ENCODE data around the gene PRKX. TPM values are rescaled to one million over a fixed set of nuclear protein-coding genes. Genes with fewer than 3 reads are reported as not detected.
A peak's percentile ranks its signal among the peaks of the same experiment; 100 is the strongest.
"Not testable (repeated sequence)": the region's sequence is repeated elsewhere in the genome, so short reads cannot be mapped to it uniquely, and the experiment has no call there.

Gene PRKX
- total RNA-seq, 6 experiments from 2014 or later, result 1.7 to 7.2 (median 3.7) TPM

DNA sequence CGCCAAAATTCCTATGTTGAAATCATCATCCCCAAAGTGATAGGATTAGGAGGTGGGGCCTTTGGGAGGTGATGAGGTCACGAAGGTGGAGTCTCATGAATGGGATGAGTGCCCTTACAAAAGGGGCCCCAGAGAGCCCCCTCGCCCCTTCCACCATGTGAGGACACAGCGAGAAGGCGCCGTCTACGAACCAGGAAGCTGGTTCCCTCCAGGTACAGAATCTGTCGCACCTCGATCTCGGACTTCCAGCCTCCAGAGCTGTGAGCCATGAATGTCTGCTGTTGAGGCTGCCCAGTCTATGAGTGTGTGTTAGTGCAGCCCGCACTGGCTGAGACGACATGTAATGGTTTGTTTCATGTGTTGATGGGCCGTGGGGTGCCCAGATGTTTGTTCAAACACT lies 60.3 kb downstream of the PRKX start:
- WGBS (ENCODE audit: insufficient coverage, low coverage, low lambda C conversion rate, missing lambda C conversion rate), result 97% methylated on average over 5 of the region's 13 CpGs
- Histone ChIP-seq H3K27ac (no peak overlapping the region), H3K36me3 (no peaks in the 10 kb centered on the region), H3K4me1 (no peaks in the 10 kb centered on the region), H3K27me3 (no peaks in the 10 kb centered on the region), H3K4me3 (no peak overlapping the region), H3K9me3 (no peaks in the 10 kb centered on the region)
- intact Hi-C loops (cut with DNase I), result no loop called here
- DNase-seq, result no peak
- TF ChIP-seq CTCF (IDR thresholded peaks at IDR 0.05) (no peak), POLR2A (IDR thresholded peaks at IDR 0.05) (no peak)
- no peak for ATAC-seq

GRCh38 chrX:3651277-3651676 lies 62.2 kb downstream of the PRKX start:
- no peak for DNase-seq
- peak in 1 of 4 donors; percentile 52 for ATAC-seq
- Histone ChIP-seq H3K27ac (no peak overlapping the region), H3K4me1 (no peaks in the 10 kb centered on the region), H3K4me3 (no peak overlapping the region), H3K36me3 (no peaks in the 10 kb centered on the region), H3K27me3 (no peaks in the 10 kb centered on the region), H3K9me3 (no peaks in the 10 kb centered on the region)
- 16% methylated on average over 3 of the region's 3 CpGs for WGBS (ENCODE audit: insufficient coverage, low coverage, low lambda C conversion rate, missing lambda C conversion rate)
- intact Hi-C loops (cut with DNase I), result no loop called here
- TF ChIP-seq CTCF (IDR thresholded peaks at IDR 0.05) (peak; percentile 45 to 68 (median 59)), POLR2A (IDR thresholded peaks at IDR 0.05) (no peak)

GRCh38 chrX:3648084-3648483 lies 65.4 kb downstream of the PRKX start:
- Histone ChIP-seq H3K4me3 (no peak overlapping the region), H3K36me3 (no peaks in the 10 kb centered on the region), H3K27ac (no peak overlapping the region), H3K4me1 (no peaks in the 10 kb centered on the region), H3K9me3 (no peaks in the 10 kb centered on the region), H3K27me3 (no peaks in the 10 kb centered on the region)
- intact Hi-C loops (cut with DNase I), result no loop called here
- WGBS (ENCODE audit: insufficient coverage, low coverage, low lambda C conversion rate, missing lambda C conversion rate), result 86% methylated on average over 2 of the region's 2 CpGs
- no peak for ATAC-seq
- no peak for TF ChIP-seq CTCF (IDR thresholded peaks at IDR 0.05)
- no peak for DNase-seq

DNA sequence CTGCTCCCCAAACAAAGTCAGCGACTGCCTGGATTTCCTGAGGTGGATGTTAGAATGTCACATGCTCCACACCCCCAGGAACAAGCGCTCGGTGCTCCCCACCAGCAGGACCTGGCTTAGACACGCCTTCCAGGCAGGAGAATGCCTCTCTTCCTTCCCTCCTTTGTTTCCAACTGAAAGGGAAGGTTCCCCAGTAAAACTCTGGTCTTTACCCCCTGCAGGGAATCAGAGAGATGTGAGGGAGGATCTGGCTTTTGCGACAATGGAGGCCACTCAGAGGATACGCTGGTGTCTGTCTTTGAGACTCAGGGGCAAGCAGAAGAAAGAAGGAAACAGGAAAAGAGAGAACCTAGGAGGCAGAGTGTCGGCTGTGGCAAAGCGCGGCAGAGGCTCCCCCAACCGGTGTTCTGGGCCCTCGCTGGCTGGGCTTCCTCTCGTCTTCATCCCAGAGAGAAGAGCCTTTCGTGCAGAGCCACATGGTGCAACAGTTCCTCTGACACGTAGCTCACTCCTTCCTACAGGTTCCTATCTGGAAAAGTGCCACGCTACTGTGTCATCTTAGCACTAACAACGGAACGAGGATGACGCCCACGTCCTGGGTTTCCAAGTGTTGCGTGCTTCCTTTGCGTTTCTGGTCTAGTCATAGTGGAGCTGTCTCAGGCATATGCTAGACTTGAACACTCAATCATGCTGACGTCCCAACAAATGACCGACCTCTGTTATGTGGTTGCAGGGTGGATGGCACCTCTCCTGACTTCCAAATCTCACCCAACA lies 73.4 kb downstream of the PRKX start:
- H3K9me3 ChIP-seq; H3K27ac ChIP-seq; H3K4me1 ChIP-seq; H3K36me3 ChIP-seq; H3K27me3 ChIP-seq; H3K4me3 ChIP-seq; intact Hi-C loops (cut with DNase I): not testable (repeated sequence)
- ATAC-seq (peak in 3 of 4 donors; percentile 10 to 62 (median 47)), DNase-seq (peak in 1 of 3 donors; percentile 26)
- 61% methylated on average over 13 of the region's 23 CpGs for WGBS (ENCODE audit: insufficient coverage, low coverage, low lambda C conversion rate, missing lambda C conversion rate)

GRCh38 chrX:3639236-3639635 lies 74.2 kb downstream of the PRKX start:
- Histone ChIP-seq H3K9me3 (no peaks in the 10 kb centered on the region), H3K27me3 (no peaks in the 10 kb centered on the region), H3K4me1 (no peaks in the 10 kb centered on the region), H3K36me3 (no peaks in the 10 kb centered on the region), H3K27ac (no peak overlapping the region), H3K4me3 (no peak overlapping the region)
- intact Hi-C loops (cut with DNase I), result no loop called here
- ATAC-seq (no peak), DNase-seq (no peak)
- 67% methylated on average over 2 of the region's 2 CpGs for WGBS (ENCODE audit: insufficient coverage, low coverage, low lambda C conversion rate, missing lambda C conversion rate)
- TF ChIP-seq CTCF (IDR thresholded peaks at IDR 0.05) (no peak), POLR2A (IDR thresholded peaks at IDR 0.05) (no peak)

Measured in right lobe of liver (tissue), 6 donors.